ENCODE measurements around the gene DOK7.

DOK7 gene

DNA sequence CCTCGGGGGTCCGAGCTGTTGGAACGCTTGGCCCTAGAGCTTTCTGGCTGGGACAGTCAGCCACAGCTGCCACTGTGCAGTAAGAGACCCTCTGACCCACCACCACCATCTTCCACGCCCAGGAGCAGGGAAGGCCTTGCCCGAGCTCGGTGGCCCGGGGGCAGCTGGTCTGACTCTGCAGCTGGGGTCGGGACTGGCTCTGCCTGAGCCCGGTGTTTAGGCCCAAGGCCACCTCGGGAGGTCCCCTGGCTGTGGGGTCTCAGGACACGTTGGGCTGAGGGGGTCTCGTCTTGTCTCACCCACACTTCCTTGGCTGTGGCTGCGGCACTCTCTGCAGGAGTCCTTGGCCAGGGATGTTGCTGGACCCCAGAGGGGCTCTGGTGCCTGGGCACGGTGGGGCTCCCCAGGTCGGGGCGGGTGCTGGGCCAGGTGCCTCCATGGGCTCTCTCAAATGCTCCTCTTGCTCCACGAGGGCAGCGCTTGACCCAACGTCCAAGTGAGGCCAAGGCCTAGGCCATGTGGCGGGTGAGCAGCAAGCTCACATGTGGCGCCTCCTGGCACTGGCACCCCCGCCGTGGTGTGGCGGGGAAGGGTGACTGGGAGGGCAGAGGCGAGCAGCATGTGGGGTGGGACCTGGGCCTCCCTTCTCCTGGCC lies 22.9 kb downstream of the DOK7 start:
- DNase-seq (ENCODE audit: low read depth), result no peak
- no peak overlapping the region for H3K4me3 ChIP-seq (ENCODE audit: low read depth, low read length)
- TF ChIP-seq, protein P1, sequence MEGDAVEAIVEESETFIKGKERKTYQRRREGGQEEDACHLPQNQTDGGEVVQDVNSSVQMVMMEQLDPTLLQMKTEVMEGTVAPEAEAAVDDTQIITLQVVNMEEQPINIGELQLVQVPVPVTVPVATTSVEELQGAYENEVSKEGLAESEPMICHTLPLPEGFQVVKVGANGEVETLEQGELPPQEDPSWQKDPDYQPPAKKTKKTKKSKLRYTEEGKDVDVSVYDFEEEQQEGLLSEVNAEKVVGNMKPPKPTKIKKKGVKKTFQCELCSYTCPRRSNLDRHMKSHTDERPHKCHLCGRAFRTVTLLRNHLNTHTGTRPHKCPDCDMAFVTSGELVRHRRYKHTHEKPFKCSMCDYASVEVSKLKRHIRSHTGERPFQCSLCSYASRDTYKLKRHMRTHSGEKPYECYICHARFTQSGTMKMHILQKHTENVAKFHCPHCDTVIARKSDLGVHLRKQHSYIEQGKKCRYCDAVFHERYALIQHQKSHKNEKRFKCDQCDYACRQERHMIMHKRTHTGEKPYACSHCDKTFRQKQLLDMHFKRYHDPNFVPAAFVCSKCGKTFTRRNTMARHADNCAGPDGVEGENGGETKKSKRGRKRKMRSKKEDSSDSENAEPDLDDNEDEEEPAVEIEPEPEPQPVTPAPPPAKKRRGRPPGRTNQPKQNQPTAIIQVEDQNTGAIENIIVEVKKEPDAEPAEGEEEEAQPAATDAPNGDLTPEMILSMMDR (conservative IDR thresholded peaks at IDR 0.05; ENCODE audit: low read depth, low read length), result no peak

DNA sequence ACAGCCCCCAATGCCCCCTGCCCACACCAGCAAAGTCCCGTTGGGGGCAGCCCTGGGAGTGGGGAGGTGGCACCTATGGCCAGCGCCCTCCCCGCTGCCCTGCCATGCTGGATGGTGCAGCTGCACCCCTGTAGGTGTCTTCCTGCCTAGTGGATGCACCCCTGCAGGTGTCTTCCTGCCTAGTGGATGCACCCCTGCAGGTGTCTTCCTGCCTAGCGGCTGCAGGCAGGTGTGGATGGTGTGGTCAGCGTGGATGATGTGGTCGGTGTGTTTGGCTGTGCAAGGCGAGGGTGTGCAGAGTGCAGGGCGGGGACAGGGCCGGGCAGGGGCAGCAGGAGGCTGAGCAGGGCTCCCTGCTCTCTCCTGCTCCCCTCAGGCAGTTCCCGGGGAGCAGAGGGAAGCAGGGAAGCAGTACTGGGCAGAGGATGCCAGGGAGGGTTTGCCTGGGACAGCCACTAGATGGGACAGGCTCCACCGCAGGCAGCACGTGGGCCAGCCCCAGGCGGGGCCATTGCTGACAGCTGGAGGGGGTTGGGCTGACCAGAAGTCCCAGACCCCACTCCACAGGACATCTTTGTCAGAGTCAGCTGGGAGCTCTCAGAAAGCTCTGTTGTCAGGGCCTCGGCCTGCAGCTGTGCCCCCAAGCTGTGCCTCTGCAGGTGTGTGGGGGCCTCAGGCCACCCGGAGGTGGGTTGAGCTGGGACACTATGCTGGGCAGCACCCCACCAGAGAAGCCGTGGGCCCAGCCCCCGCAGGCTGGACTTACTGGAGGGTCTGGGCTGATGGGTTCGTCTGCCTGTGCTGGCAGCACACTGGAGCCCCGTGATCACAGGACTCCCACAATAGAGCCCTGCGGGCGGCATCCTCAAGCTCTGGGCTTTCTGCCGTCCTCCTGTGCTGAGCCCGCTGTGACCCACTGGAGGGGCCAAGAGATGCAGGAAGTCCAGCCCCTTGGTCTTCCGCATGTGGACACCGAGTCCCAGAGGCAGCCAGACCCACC lies 23.7 kb downstream of the DOK7 start:
- DNase-seq (ENCODE audit: low read depth), result no peak
- no peak overlapping the region for H3K4me3 ChIP-seq (ENCODE audit: low read depth, low read length)
- TF ChIP-seq, protein P1 (conservative IDR thresholded peaks at IDR 0.05; ENCODE audit: low read depth, low read length), result no peak

DNA sequence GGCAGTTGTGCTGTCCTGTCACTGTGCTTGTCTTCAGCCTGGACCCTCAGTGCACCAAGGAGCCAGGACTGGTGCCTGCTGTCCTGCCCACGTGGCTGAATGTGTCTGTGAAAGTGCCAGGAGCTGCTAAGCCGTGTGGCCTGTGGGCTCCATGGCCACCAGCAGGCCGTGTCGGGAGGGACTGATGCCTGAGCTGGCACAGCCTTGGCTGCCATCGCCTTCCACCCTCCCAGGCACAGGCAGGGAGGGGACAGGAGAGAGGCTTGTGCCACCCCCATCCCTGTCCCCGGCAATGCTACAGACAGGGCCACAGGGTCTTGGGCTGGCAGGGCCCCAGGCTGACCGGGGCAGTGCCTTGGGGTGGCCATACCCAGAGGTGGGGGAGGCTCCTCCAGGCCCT lies 24.8 kb downstream of the DOK7 start:
- TF ChIP-seq, protein P1 (conservative IDR thresholded peaks at IDR 0.05; ENCODE audit: low read depth, low read length), result no peak
- no peak for DNase-seq (ENCODE audit: low read depth)
- no peak overlapping the region for H3K4me3 ChIP-seq (ENCODE audit: low read depth, low read length)

DNA sequence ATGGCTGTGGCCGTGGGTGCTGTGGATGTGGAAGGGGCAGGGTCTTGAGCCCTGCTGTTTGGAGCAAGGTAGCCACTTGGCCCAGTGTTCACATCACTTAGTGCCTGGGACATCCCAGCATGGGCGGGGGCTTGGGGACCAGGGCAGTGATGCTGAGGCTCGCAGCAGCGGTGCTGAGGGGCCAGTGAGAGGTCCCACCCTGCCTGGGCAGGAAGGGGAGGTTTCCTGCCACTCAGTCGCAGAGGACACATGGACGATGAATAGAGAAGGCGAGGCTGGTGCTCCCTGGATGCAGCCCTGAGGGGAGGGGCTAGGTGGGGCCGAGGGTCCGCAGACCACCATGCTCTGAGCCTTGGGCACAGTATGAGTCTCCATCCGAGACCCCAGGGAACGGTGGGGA lies 25.7 kb downstream of the DOK7 start:
- TF ChIP-seq, protein P1 (conservative IDR thresholded peaks at IDR 0.05; ENCODE audit: low read depth, low read length), result no peak
- H3K4me3 ChIP-seq (ENCODE audit: low read depth, low read length), result no peak overlapping the region
- no peak for DNase-seq (ENCODE audit: low read depth)

DNA sequence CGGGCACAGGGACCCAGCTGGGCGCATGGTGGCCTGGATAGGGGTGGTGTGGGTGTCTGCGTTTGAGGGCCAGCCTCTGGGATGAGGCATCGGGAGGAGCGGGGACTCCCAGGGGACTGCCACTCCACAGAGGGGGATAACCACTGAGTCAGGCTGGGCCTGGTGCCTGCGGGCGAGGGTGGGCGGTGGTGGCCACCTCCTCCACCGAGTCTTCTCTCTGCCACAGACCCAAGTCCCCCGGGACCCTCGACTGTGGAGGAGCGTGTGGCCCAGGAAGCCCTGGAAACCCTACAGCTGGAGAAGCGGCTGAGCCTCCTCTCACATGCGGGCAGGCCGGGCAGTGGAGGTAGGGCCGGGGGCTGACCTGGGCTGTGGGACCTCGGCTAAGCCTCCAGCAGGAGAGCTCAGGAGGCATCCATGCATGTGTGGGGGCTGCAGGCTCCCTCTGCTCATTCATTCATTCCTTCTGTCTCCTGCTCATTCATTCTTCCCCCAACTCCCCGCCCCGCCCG lies 26.4 kb downstream of the DOK7 start:
- H3K4me3 ChIP-seq (ENCODE audit: low read depth, low read length), result no peak overlapping the region
- DNase-seq (ENCODE audit: low read depth), result no peak
- TF ChIP-seq, protein P1 (conservative IDR thresholded peaks at IDR 0.05; ENCODE audit: low read depth, low read length), result no peak

DNA sequence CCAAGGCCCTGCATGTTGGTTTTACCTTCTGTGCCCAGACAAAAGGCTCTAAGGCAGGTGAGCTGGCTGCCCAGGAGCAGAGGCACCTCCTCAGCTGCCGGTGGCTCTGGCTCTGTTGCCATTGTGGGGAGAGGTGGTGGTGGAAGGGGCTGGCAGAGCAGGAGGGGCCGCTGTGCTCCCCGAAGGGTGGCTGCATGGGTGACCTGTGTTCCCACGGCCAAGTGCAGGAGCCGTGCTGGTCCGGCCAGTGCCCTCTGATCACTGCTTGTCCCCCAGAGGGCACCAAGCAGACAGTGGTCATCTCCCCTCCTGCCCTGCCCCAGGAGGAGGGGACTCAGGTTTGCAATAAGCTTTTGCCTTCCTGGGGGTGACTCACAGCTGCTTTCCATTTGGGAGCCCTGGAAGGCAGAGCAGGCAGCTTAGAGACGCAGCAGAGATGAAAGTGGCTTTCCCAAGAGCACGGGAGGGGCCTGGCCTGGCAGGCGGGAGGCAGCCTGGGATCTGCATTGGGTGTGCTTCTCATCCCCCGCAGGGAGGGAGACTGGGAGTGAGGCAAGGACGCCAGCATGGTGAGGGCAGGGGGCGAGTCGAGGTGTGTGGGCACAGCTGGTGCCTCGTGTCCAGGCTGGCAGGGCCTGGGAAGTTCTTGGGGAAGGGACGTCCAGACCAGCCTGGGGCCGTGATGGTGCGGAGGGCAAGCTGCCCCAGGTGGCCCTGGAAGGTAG lies 28.7 kb downstream of the DOK7 start:
- no peak overlapping the region for H3K4me3 ChIP-seq (ENCODE audit: low read depth, low read length)
- no peak for DNase-seq (ENCODE audit: low read depth)
- TF ChIP-seq, protein P1 (conservative IDR thresholded peaks at IDR 0.05; ENCODE audit: low read depth, low read length), result no peak
